Measurements from ENCODE around the gene APOL1.
"Not testable (repeated sequence)": the region's sequence is repeated elsewhere in the genome, so short reads cannot be mapped to it uniquely, and the experiment has no call there.

Gene APOL1

DNA sequence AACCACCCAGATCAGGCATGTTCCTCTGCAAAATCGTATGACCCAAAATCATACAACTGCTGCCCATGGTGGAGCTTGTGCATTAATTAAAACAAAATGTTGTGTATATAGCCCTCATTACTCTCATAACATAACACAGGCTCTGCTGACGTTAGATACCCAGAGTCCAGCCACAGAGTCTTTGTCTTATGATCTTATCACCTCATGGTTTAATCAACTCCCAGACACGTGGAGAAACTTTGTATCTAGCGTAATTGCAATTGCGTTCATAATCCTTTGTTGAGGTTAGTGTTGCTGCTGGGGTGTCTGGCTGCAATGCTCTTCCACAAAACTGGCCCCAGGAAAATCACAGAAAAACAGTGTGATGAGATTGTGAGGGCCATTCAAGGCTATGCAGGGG, 5.0 kb upstream of the APOL1 start:
- ATAC-seq = no peak
- TF ChIP-seq RARB (CRISPR knock-in tag; IDR thresholded peaks at IDR 0.05) (no peak), ZNF70 (CRISPR knock-in tag; IDR thresholded peaks at IDR 0.05) (no peak), ISL1 (CRISPR knock-in tag; IDR thresholded peaks at IDR 0.05) (no peak), CREB5 (CRISPR knock-in tag; IDR thresholded peaks at IDR 0.05; ENCODE audit: low read depth) (no peak), TSHZ2 (CRISPR knock-in tag; IDR thresholded peaks at IDR 0.05) (no peak), POU6F1 (CRISPR knock-in tag; IDR thresholded peaks at IDR 0.05; ENCODE audit: borderline replicate concordance, low read depth) (no peak), CSRNP3 (CRISPR knock-in tag; IDR thresholded peaks at IDR 0.05) (no peak), ZFP3 (CRISPR knock-in tag; IDR thresholded peaks at IDR 0.05) (no peak), TCF4 (CRISPR knock-in tag; IDR thresholded peaks at IDR 0.05; ENCODE audit: borderline replicate concordance) (no peak), ZFP30 (CRISPR knock-in tag; IDR thresholded peaks at IDR 0.05) (no peak), ZC3H10 (CRISPR knock-in tag; IDR thresholded peaks at IDR 0.05) (no peak), ZNF565 (CRISPR knock-in tag; conservative IDR thresholded peaks at IDR 0.05; ENCODE audit: low read depth) (no peak), BACH2 (CRISPR knock-in tag; IDR thresholded peaks at IDR 0.05; ENCODE audit: borderline replicate concordance) (no peak), ARNTL (CRISPR knock-in tag; IDR thresholded peaks at IDR 0.05; ENCODE audit: borderline replicate concordance, low read depth) (no peak), TOX (CRISPR knock-in tag; IDR thresholded peaks at IDR 0.05; ENCODE audit: borderline replicate concordance) (no peak), OSR1 (CRISPR knock-in tag; IDR thresholded peaks at IDR 0.05) (no peak), GLIS3 (CRISPR knock-in tag; IDR thresholded peaks at IDR 0.05) (no peak), ESRRG (CRISPR knock-in tag; IDR thresholded peaks at IDR 0.05) (no peak), PPARA (CRISPR knock-in tag; IDR thresholded peaks at IDR 0.05; ENCODE audit: borderline replicate concordance) (no peak)
- TF ChIP-seq, protein P1, sequence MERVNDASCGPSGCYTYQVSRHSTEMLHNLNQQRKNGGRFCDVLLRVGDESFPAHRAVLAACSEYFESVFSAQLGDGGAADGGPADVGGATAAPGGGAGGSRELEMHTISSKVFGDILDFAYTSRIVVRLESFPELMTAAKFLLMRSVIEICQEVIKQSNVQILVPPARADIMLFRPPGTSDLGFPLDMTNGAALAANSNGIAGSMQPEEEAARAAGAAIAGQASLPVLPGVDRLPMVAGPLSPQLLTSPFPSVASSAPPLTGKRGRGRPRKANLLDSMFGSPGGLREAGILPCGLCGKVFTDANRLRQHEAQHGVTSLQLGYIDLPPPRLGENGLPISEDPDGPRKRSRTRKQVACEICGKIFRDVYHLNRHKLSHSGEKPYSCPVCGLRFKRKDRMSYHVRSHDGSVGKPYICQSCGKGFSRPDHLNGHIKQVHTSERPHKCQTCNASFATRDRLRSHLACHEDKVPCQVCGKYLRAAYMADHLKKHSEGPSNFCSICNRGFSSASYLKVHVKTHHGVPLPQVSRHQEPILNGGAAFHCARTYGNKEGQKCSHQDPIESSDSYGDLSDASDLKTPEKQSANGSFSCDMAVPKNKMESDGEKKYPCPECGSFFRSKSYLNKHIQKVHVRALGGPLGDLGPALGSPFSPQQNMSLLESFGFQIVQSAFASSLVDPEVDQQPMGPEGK (CRISPR knock-in tag; IDR thresholded peaks at IDR 0.05; ENCODE audit: borderline replicate concordance) = no peak

DNA sequence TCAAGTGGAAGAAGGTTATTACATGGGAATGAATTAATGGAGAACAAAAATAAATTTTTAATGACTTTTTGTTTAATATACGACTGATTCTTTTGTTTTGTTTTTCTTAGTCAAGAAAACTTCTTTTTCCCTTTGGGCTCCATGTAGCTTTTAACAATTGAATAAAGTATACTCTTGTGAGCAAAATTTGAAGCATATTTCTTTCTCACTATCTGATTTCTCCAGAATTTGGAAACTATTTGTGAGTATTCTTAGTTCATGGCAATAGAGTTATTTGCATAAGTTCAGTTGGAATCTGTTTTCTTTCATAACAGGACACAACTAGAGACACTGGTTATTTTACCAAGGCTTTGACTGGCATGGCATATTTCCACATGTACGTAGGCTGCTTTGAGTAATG, 3.8 kb upstream of the APOL1 start:
- TF ChIP-seq POU6F1 (CRISPR knock-in tag; IDR thresholded peaks at IDR 0.05; ENCODE audit: borderline replicate concordance, low read depth) (no peak), CSRNP3 (CRISPR knock-in tag; IDR thresholded peaks at IDR 0.05) (no peak), ZNF8 (CRISPR knock-in tag; IDR thresholded peaks at IDR 0.05) (no peak), OSR1 (CRISPR knock-in tag; IDR thresholded peaks at IDR 0.05) (no peak), ZFP30 (CRISPR knock-in tag; IDR thresholded peaks at IDR 0.05) (no peak), ESRRG (CRISPR knock-in tag; IDR thresholded peaks at IDR 0.05) (no peak), RARB (CRISPR knock-in tag; IDR thresholded peaks at IDR 0.05) (no peak), ZC3H10 (CRISPR knock-in tag; IDR thresholded peaks at IDR 0.05) (no peak), ZNF565 (CRISPR knock-in tag; conservative IDR thresholded peaks at IDR 0.05; ENCODE audit: low read depth) (no peak), SNAI2 (CRISPR knock-in tag; IDR thresholded peaks at IDR 0.05) (no peak), ZFP3 (CRISPR knock-in tag; IDR thresholded peaks at IDR 0.05) (no peak), ZNF70 (CRISPR knock-in tag; IDR thresholded peaks at IDR 0.05) (no peak), ISL1 (CRISPR knock-in tag; IDR thresholded peaks at IDR 0.05) (no peak), TCF4 (CRISPR knock-in tag; IDR thresholded peaks at IDR 0.05; ENCODE audit: borderline replicate concordance) (no peak), PPARA (CRISPR knock-in tag; IDR thresholded peaks at IDR 0.05; ENCODE audit: borderline replicate concordance) (no peak)
- ATAC-seq = no peak

DNA sequence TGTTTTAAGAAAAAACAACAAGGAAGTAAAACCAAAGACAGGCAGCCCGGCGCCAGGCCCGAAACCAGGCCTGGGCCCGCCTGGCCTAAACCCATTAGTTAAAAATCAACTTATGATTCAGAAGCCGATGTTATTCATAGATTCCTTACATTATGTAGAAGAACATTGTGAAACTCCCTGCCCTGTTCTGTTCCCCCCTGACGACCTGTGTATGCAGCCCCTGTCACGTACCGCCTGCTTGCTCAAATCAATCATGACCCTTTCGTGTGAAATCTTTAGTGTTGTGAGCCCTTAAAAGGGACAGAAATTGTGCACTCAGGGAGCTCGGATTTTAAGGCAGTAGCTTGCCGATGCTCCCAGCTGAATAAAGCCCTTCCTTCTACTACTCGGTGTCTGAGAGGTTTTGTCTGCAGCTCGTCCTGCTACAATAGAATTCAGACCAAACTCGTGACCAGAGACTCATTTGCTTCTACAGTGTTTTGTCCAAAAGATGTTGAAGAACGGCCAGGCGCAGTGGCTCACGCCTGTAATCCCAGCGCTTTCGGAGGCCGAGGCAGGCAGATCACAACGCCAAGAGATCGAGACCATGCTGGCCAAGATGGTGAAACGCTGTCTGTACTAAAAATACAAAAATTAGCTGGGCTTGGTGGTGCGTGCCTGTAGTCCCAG, 2.5 kb upstream of the APOL1 start:
- ATAC-seq = not testable (repeated sequence)

- ATAC-seq = not testable (repeated sequence)
Measured at GRCh38 chr22:36251979-36252608, 839 bp upstream of the APOL1 start.

All from SK-N-SH treated with all-trans-retinoic acid at 6 μM for 48 hours (cell line).